ENCODE measurements around the gene MAN1C1. TPM values are rescaled to one million over a fixed set of nuclear protein-coding genes. Genes with fewer than 3 reads are reported as not detected.

The MAN1C1 gene
- total and polyA plus RNA-seq, 9 of the 15 experiments (the other 6 are each of a cell fraction or from before 2014, with no cell fraction given): 0.04 to 0.44 (median 0.10) TPM; not detected in 3

- peak; percentile 58; the same call in 1 of the 2 replicates for TF ChIP-seq MYNN (IDR thresholded peaks at IDR 0.05)
- no peak for TF ChIP-seq MYNN (CRISPR knock-in tag; IDR thresholded peaks at IDR 0.05)
- peak; percentile 16; the same call in 1 of the 2 replicates for TF ChIP-seq NR2C2 (CRISPR knock-in tag; IDR thresholded peaks at IDR 0.05)
- TF ChIP-seq NR2C2 (tag; IDR thresholded peaks at IDR 0.05): no peak
- no peak for TF ChIP-seq TRIM28 (IDR thresholded peaks at IDR 0.05)
- TF ChIP-seq SMARCE1 (IDR thresholded peaks at IDR 0.05): peak; percentile 86
- TF ChIP-seq POLR2AphosphoS5 (IDR thresholded peaks at IDR 0.05; ENCODE audit: control insufficient read depth, insufficient read depth, low read depth, low read length): no peak
- peak; percentile 32 for TF ChIP-seq CCNT2 (IDR thresholded peaks at IDR 0.05; ENCODE audit: borderline replicate concordance, extremely low read depth, insufficient read length, low read depth, low read length)
- peak; percentile 44 for TF ChIP-seq VEZF1 (CRISPR knock-in tag; IDR thresholded peaks at IDR 0.05)
- peak; percentile 15; the same call in 1 of the 2 replicates for TF ChIP-seq L3MBTL2 (IDR thresholded peaks at IDR 0.05)
- TF ChIP-seq AFF1 (IDR thresholded peaks at IDR 0.05; ENCODE audit: low read depth in 1 of 2, partially characterized antibody in 2 of 2): no peak
- peak; percentile 48; the same call in 1 of the 2 replicates for TF ChIP-seq CREM (IDR thresholded peaks at IDR 0.05; ENCODE audit: low read depth)
- TF ChIP-seq CREB3L1 (IDR thresholded peaks at IDR 0.05; ENCODE audit: borderline replicate concordance, low read depth): peak; percentile 27; the same call in 1 of the 2 replicates
- peak; percentile 85 for TF ChIP-seq EGR1 (conservative IDR thresholded peaks at IDR 0.05)
- TF ChIP-seq CBFA2T3 (IDR thresholded peaks at IDR 0.05): 0 out of 2 replicates have a peak, but pooled peaks have one; percentile 16
- TF ChIP-seq HDAC8 (tag; IDR thresholded peaks at IDR 0.05): no peak
- TF ChIP-seq NCOR1 (IDR thresholded peaks at IDR 0.05): no peak
- TF ChIP-seq SMARCC2 (IDR thresholded peaks at IDR 0.05; ENCODE audit: low read depth): 0 out of 2 replicates have a peak, but pooled peaks have one; percentile 55
- no peak for TF ChIP-seq NR1H2 (CRISPR knock-in tag; IDR thresholded peaks at IDR 0.05)
Measured at GRCh38 chr1:25568834-25569596, 47.6 kb upstream of the MAN1C1 start (continued).
